Endothelial cell (in vitro differentiated cells): Measurements from ENCODE around the gene DIP2A. TPM values are rescaled to one million over a fixed set of nuclear protein-coding genes. Genes with fewer than 3 reads are reported as not detected.
"Not testable (repeated sequence)": the region's sequence is repeated elsewhere in the genome, so short reads cannot be mapped to it uniquely, and the experiment has no call there.

Experiments
- DNase-seq: peaks from one replicate; pipeline ENCODE4 v3.0.0; 2021; ENCODE audit warnings: low spot score
- H3K27ac Mint-ChIP-seq: one replicate; pipeline ENCODE4 v1.8.0; 2021; ENCODE audit warnings: mixed read lengths, inconsistent platforms; ENCODE audit not compliant: unreplicated experiment
- H3K27me3 Mint-ChIP-seq: one replicate; pipeline ENCODE4 v1.8.0; 2021; ENCODE audit warnings: mild to moderate bottlenecking, moderate library complexity, mixed read lengths, inconsistent platforms; ENCODE audit not compliant: unreplicated experiment
- H3K36me3 Mint-ChIP-seq: one replicate; pipeline ENCODE4 v1.8.0; 2021; ENCODE audit warnings: mild to moderate bottlenecking, low read depth, mixed read lengths, inconsistent platforms; ENCODE audit not compliant: unreplicated experiment
- H3K4me1 Mint-ChIP-seq: one replicate; pipeline ENCODE4 v1.8.0; 2021; ENCODE audit warnings: mild to moderate bottlenecking, mixed read lengths, inconsistent platforms; ENCODE audit not compliant: unreplicated experiment
- H3K4me3 Mint-ChIP-seq: one replicate; pipeline ENCODE4 v1.8.0; 2021; ENCODE audit warnings: mild to moderate bottlenecking, mixed read lengths, inconsistent platforms; ENCODE audit not compliant: unreplicated experiment
- H3K9me3 Mint-ChIP-seq: one replicate; pipeline ENCODE4 v1.8.0; 2021; ENCODE audit warnings: mixed read lengths, inconsistent platforms; ENCODE audit not compliant: unreplicated experiment
- CTCF ChIP-seq: fragments of 200-600 bp; sonication (generic); IDR thresholded peaks from one replicate; pipeline ENCODE4 v1.5.0; 2021; ENCODE audit warnings: antibody characterized with exemption; ENCODE audit not compliant: unreplicated experiment
- total RNA-seq: library from RNA; stranded (reverse); fragmentation: NEBNext Ultra II Directional; extraction: Animal tissue kit (Norgen Biotek cat#: 25700); gene quantifications from one replicate; pipeline ENCODE4 v1.2.1, GENCODE V29; 2021; ENCODE audit not compliant: unreplicated experiment

Gene DIP2A
- total RNA-seq, 1 donor from 2014 or later: 80.2 TPM

- no peak overlapping the region for H3K27ac Mint-ChIP-seq
- no peak for TF ChIP-seq CTCF
- peaks cover 47% of the 10 kb centered on the region for H3K36me3 Mint-ChIP-seq
- H3K4me3 Mint-ChIP-seq: peak overlapping the region; percentile 14
- H3K27me3 Mint-ChIP-seq: no peaks in the 10 kb centered on the region
- H3K4me1 Mint-ChIP-seq: no peaks in the 10 kb centered on the region
- peaks cover 4% of the 10 kb centered on the region for H3K9me3 Mint-ChIP-seq
- DNase-seq: no peak
These were observed 111.9 kb downstream of the DIP2A start for GRCh38 chr21:46570631-46571030.

- no peaks in the 10 kb centered on the region for H3K27me3 Mint-ChIP-seq
- no peak overlapping the region for H3K4me3 Mint-ChIP-seq
- no peak for TF ChIP-seq CTCF
- peaks cover 43% of the 10 kb centered on the region for H3K36me3 Mint-ChIP-seq
- DNase-seq: no peak
- H3K27ac Mint-ChIP-seq: no peak overlapping the region
- peaks cover 4% of the 10 kb centered on the region for H3K9me3 Mint-ChIP-seq
- no peaks in the 10 kb centered on the region for H3K4me1 Mint-ChIP-seq
These were observed 114.2 kb downstream of the DIP2A start for GRCh38 chr21:46572850-46573249.

DNA sequence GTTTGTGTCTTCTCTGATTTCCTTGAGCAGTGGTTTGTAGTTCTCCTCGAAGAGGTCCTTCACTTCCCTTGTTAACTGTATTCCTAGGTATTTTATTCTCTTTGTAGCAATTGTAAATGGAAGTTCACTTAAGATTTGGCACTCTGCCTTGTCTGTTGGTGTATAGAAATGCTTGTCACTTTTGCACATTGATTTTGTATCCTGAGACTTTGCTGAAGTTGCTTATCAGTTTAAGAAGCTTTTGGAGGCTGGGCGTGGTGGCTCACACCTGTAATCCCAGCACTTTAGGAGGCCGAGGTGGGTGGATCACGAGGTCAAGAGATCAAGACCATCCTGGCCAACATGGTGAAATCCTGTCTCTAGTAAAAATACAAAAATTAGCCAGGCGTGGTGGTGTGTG, 119.1 kb downstream of the DIP2A start:
- H3K27me3 Mint-ChIP-seq, H3K4me3 Mint-ChIP-seq, DNase-seq, H3K27ac Mint-ChIP-seq, H3K4me1 Mint-ChIP-seq: not testable (repeated sequence)
- peaks cover 16% of the 10 kb centered on the region for H3K9me3 Mint-ChIP-seq
- H3K36me3 Mint-ChIP-seq: peaks cover 61% of the 10 kb centered on the region

DNA sequence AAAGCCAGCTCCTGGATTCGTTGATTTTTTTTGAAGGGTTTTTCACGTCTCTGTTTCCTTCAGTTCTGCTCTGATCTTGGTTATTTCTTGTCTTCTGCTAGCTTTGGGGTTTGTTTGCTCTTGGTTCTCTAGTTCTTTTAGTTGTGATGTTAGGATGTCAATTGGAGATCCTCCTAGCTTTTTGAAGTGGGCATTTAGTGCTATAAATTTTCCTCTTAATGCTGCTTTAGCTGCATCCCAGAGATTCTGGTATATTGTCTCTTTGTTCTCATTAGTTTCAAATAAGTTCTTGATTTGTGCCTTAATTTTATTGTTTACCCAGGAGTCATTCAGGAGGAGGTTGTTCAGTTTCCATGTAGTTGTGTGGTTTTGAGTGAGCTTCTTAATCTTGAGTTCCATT, 120.7 kb downstream of the DIP2A start:
- H3K27me3 Mint-ChIP-seq, H3K27ac Mint-ChIP-seq, H3K4me1 Mint-ChIP-seq, H3K4me3 Mint-ChIP-seq, DNase-seq: not testable (repeated sequence)
- peaks cover 72% of the 10 kb centered on the region for H3K36me3 Mint-ChIP-seq
- H3K9me3 Mint-ChIP-seq: peaks cover 24% of the 10 kb centered on the region

- H3K36me3 Mint-ChIP-seq: peaks cover 78% of the 10 kb centered on the region
- no peak for TF ChIP-seq CTCF
These were observed 123.2 kb downstream of the DIP2A start for GRCh38 chr21:46581780-46582307.

GRCh38 chr21:46585191-46585953, 126.7 kb downstream of the DIP2A start:
- H3K4me3 Mint-ChIP-seq: no peak overlapping the region
- H3K27me3 Mint-ChIP-seq: peaks cover 4% of the 10 kb centered on the region
- no peaks in the 10 kb centered on the region for H3K4me1 Mint-ChIP-seq
- no peak overlapping the region for H3K27ac Mint-ChIP-seq
- peaks cover 28% of the 10 kb centered on the region for H3K9me3 Mint-ChIP-seq
- DNase-seq: no peak
- peaks cover 49% of the 10 kb centered on the region for H3K36me3 Mint-ChIP-seq
- TF ChIP-seq CTCF: no peak

More at GRCh38 chr21:46581780-46582307, 123.2 kb downstream of the DIP2A start:
- H3K27ac Mint-ChIP-seq: no peak overlapping the region
- DNase-seq: no peak
- H3K9me3 Mint-ChIP-seq: peaks cover 26% of the 10 kb centered on the region
- H3K4me3 Mint-ChIP-seq: peak overlapping the region; percentile 35
- H3K4me1 Mint-ChIP-seq: no peaks in the 10 kb centered on the region
- H3K27me3 Mint-ChIP-seq: peaks cover 6% of the 10 kb centered on the region
